H7 (cell line): ENCODE measurements around the gene STIMATE. TPM values are rescaled to one million over a fixed set of nuclear protein-coding genes. Genes with fewer than 3 reads are reported as not detected.

Experiments
- DNase-seq: peaks from one replicate; pipeline ENCODE4 v3.0.0; 2012
- H3K27me3 ChIP-seq: 2 replicates; pipeline ENCODE4 v1.6.0; 2011; ENCODE audit warnings: mild to moderate bottlenecking, low read length; ENCODE audit not compliant: control insufficient read depth, insufficient read depth
- H3K36me3 ChIP-seq: replicated peaks from 2 replicates; pipeline ENCODE4 v1.5.1; 2011; ENCODE audit warnings: low read length; ENCODE audit not compliant: control insufficient read depth, insufficient read depth
- H3K4me3 ChIP-seq: 2 replicates; pipeline ENCODE4 v1.5.1; 2011; ENCODE audit warnings: low read depth, mild to moderate bottlenecking, control low read depth, low read length, moderate library complexity; ENCODE audit not compliant: insufficient read depth
- total RNA-seq: library from RNA; depleted of rRNA; stranded (reverse); fragments of >200 nt; shearing (Covaris generic); gene quantifications from 2 replicates; pipeline ENCODE4 v1.2.3, GENCODE V29; 2014

STIMATE gene
- total RNA-seq, 1 experiment from 2014 or later: 10.9 TPM

DNA sequence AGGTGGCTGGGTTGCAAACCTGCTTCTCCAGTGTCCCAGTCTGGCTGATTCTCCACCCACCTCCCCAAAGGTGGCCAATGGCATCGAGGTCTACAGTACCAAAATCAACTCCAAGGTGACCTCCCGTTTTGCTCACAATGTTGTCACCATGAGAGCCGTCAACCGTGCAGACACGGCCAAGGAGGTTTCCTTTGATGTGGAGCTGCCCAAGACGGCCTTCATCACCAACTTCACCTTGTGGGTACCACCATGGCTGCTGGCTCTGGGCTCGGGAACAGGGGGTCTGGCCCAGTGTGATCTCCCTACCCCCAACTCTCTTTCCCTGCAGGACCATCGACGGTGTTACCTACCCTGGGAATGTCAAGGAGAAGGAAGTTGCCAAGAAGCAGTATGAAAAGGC, 100.9 kb downstream of the STIMATE start:
- H3K4me3 ChIP-seq: no peak overlapping the region
- no peak for DNase-seq
- H3K36me3 ChIP-seq: no peaks in the 10 kb centered on the region
- H3K27me3 ChIP-seq: no peaks in the 10 kb centered on the region

DNA sequence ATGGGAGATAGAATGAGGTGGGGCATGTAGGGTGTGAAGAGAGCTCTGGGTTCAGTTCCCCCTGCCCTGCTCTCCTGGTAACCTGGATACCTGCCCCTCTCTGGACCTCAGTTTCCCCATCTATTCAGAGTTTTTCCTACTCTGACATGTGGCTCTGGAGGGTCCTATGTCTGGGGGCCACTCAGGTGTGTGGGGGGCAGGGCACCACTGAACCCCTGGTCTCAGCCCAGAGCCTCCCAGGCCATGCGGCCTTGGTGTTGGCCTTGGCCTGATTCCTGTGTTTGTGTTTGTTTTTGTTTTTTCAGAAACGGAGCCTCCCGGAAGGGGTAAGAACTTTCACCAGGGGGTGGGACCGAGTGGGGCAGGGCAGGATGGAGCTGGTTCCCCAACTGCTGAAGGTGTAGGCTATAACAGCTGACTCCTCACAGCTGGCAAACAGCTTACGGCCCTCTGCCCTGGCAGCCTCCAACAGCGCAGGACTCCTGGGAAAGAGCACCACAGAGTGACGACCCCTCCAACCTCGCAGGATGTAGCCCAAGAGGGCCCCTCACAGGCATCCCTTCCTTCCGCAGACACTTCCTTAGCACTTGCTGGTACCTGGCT, 101.9 kb downstream of the STIMATE start:
- no peak for DNase-seq
- no peak overlapping the region for H3K4me3 ChIP-seq
- no peaks in the 10 kb centered on the region for H3K27me3 ChIP-seq
- H3K36me3 ChIP-seq: no peaks in the 10 kb centered on the region

DNA sequence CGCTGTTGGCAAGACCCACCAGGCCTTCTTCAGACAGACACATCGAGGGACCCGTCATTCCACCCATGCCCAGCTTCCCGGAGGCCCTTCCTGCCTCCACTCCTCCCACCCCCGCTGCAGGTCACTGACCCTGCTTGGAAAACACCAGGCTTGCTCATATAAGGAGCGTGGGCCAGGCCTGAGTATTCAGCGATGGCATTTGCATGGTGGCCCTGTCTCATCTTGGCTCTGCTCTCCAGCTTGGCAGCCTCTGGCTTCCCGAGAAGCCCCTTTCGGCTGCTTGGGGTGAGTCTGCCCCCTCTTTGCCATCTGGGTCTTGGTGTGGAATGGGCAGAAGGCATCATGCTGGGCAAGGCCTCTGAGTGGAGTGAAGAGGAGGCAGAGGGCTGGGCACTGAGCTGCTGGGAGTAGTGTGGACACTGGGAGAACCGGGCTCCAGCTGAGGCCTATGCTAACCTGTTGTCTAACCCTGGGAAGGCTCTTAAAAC, 102.7 kb downstream of the STIMATE start, which contains the start of gene ITIH3:
ITIH3 (plus strand) TSS at position 185 of the 488 bp plus-strand sequence; CDS start at position 193, 8 bp downstream.
- Histone ChIP-seq H3K27me3 (no peaks in the 10 kb centered on the region), H3K36me3 (no peaks in the 10 kb centered on the region), H3K4me3 (no peak within 1 kb of the TSS)
- no peak for DNase-seq

DNA sequence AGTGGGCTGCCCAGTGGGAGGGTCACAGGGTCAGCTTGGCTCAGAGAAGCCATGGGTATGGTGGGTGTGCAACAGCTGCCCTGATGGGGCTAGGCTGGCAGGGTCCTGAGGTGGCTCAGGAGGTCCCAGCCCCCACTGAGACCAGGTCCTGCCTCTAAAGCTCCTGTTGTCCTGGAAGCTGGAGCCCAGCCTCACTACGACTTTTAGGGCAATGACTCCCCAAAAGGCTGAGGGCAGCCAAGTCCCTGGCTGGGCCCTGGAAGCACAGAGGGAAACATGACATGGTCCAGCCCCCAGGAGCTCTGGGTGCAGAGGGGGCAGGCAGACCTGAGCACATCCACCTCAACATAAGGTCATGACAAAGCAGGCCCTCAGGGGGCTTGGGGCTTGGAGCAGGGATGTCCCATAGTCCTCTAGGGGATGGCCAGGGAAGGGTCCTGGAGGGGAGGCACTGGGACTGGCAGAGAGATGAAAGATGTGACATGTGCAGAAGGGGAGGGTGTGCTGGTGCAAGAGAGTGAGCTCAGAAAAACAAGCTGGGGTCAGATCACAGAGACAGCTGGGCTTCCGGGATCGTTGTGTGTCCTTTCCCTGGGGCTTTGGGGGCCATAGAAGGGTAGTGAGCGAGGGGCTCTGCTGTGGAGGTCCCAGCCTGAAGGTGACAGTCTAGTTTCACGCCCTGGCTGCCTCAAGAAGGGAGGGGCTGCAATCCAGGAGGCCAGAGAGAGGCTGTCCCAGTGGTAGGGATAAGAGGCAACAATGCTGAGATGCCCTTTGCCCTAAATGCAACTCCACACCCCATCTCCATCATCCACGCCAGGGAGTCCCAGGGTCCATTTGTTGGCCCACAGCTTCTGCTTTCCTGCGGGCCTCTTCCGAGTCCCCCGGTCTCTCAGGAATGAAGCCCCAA, 103.4 kb downstream of the STIMATE start:
- no peak overlapping the region for H3K4me3 ChIP-seq
- no peak for DNase-seq
- H3K27me3 ChIP-seq: no peaks in the 10 kb centered on the region
- H3K36me3 ChIP-seq: no peaks in the 10 kb centered on the region

DNA sequence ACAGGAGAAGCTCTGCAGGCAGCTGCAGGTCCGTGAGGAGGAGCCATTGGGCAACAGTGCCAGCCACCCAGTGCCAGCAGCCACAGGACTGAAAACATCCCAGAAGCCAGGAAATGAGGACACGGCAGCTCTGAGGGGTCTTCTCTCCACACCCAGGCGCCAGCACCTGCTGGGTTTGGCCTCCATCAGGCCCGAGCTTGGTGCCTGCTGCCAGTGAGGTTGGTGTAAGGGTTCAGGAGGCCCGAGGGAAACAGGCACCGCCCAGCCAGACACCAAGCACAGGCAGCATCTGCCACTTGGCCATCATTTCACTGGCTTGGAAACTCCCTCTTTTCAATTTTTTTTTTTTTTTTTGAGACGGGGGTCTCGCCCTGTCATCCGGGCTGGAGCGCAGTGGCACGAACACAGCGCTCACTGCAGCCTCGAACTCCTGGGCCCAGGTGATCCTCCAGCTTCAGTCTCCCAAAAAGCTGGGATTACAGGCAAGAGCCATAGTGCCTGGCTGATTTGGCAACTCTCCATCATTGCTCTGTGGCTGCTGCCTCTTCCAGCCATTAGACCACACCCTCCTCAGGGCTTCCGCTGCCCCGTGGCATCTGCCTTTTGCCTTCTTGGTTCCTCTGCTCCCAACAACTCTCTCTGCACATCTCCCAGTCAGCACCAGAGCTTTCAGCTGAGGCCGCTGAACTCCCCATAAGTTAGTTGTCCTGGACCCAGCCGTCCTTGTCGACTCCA, 104.2 kb downstream of the STIMATE start:
- H3K27me3 ChIP-seq: no peaks in the 10 kb centered on the region
- no peak for DNase-seq
- no peaks in the 10 kb centered on the region for H3K36me3 ChIP-seq
- H3K4me3 ChIP-seq: no peak overlapping the region

DNA sequence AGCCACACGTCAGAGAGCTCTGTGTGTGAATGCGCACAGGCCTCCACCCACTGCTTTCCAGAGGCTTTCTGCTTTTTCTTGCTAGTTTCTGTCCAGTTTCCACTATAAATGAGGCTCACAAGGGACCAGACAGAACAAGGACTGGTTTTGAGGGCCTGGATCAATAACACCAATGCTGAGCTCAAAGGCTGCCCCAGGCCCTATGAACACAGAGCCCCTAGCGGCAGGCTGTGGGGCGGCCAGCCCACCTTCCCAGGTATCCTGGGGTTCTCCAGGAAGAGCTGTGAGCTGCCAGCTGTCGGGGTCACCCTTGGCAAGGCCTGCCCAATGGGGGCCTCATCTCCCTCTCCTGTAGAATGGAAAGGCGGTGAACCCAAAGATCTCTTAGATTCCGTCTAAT, 104.9 kb downstream of the STIMATE start:
- H3K27me3 ChIP-seq: no peaks in the 10 kb centered on the region
- no peak overlapping the region for H3K4me3 ChIP-seq
- H3K36me3 ChIP-seq: no peaks in the 10 kb centered on the region
- DNase-seq: peak; percentile 91

DNA sequence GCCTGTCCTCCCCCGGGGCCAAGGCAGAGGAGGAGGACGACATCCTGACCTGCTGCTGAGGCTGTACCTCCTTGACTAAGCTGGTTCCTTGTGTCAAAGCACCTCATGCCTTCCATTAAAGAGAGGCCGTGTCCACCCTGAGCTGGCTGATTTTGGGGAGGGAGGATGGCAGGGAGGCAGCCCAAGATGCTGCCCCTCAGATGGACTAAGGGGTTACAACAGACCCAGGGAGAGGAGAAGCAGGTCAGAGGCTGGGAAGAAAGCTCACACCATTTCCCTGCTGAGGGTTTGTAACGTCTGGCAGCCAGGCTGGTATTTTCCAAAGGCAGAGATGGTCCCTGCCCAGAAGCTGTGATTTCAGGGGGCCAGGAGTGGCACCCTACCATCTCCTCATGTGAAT, 105.4 kb downstream of the STIMATE start:
- H3K27me3 ChIP-seq: no peaks in the 10 kb centered on the region
- no peak for DNase-seq
- no peaks in the 10 kb centered on the region for H3K36me3 ChIP-seq
- no peak overlapping the region for H3K4me3 ChIP-seq

DNA sequence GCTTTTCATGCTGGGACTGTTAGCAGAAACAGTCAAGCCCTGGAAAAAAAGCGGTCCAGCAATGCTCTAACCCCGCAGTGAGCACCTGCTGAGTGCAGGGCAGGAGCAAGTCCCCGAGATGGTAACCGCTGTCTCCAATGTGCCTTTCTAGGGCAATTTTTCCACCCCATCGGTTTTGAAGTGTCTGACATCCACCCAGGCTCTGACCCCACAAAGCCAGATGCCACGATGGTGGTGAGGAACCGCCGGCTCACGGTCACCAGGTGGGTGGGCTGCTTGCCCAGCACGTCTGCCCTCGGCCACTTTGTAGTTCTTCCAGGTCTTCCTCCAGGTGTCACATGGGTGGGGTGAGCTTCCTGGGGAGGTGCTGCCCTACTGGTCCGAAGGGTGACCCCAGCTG, 106.0 kb downstream of the STIMATE start:
- no peak overlapping the region for H3K4me3 ChIP-seq
- no peaks in the 10 kb centered on the region for H3K36me3 ChIP-seq
- no peak for DNase-seq
- H3K27me3 ChIP-seq: no peaks in the 10 kb centered on the region

DNA sequence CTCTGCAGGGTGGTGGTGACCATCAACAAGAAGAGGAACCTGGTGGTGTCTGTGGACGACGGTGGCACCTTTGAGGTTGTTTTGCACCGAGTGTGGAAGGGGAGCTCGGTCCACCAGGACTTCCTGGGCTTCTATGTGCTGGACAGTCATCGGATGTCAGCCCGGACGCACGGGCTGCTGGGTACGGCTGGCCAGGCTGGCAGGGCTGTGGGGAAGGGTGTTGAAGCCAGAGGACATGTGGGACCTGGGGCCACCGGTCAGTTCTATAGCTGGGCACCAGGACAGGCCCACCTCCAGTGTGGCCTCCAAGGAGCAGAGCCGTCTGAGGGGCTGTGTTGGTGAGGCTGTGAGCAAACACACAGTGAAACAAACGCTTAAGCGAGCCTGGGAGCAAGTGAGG, 106.6 kb downstream of the STIMATE start:
- Histone ChIP-seq H3K4me3 (no peak overlapping the region), H3K36me3 (no peaks in the 10 kb centered on the region), H3K27me3 (no peaks in the 10 kb centered on the region)
- no peak for DNase-seq

DNA sequence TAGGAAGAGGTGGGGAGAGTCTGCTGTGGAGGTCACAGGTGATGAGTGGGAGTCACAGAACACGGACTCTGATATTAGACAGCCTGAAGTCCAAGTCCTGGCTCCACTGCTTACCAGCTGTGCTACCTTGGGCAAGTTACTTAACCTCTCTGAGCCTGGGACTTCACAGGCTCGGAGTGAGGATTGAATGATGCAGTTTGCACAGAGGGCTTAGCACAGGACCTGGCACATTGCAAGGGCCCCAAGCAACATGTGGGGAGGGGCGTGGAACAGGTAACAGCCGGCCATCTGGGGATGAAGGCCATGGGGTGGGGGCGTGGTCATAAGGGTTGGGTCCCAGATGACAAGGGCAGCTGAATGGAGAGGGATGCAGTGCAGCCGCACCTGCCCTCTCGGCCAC, 107.0 kb downstream of the STIMATE start:
- peak; percentile 34 for DNase-seq
- no peaks in the 10 kb centered on the region for H3K36me3 ChIP-seq
- no peaks in the 10 kb centered on the region for H3K27me3 ChIP-seq
- no peak overlapping the region for H3K4me3 ChIP-seq

DNA sequence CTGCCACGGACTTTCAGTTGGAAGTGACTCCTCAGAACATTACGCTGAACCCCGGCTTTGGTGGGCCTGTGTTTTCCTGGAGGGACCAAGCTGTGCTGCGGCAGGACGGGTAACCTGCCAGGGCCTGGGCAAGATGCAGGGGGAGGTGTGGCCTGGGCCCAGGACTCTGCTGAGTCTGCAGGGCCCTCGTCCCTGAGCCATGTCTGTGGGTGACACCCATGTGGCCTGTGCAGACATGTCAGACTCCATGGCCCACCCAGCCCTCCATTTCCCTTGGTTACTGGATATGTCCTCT, 107.7 kb downstream of the STIMATE start:
- no peaks in the 10 kb centered on the region for H3K36me3 ChIP-seq
- H3K27me3 ChIP-seq: no peaks in the 10 kb centered on the region
- DNase-seq: no peak
- H3K4me3 ChIP-seq: no peak overlapping the region

DNA sequence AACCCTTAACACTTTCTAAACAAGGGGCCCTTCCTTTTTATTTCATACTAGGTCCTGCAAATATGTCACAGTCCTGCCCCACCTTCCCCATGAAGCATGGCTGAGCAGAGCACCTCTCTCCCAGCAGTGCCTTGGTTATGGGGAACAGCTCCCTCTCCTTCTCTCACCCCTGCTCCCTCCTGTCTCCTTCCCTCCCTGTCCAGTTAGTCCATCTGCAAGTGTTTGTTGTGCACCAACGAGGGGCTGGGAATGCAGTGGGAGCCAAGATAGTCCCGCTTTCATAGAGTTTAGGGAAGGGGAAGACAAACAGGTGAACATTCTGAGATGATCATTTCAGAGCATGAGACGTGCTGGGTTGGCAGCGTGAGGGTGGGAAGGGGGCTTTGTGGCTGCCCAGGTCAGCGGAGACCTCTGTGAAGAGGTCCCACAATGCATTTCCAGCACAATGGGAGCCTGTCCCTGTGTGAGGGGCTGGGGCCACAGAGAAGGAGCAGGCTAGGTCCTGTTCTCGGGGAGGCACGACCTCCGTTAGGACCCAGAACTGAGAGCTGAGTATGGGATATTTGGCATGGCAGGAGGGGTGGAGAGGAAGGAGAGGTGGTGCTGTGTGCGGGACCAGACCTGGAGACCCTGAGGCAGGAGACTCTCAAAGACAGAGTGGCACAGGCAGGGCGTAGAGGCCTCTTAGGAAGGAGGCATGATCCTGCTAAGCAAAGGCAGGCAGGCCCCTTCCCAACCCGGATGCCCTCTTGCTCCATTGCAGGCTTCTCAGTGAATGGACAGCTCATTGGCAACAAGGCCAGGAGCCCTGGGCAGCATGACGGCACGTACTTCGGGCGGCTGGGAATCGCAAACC, 108.2 kb downstream of the STIMATE start:
- Histone ChIP-seq H3K36me3 (no peaks in the 10 kb centered on the region), H3K4me3 (no peak overlapping the region), H3K27me3 (no peaks in the 10 kb centered on the region)
- no peak for DNase-seq

DNA sequence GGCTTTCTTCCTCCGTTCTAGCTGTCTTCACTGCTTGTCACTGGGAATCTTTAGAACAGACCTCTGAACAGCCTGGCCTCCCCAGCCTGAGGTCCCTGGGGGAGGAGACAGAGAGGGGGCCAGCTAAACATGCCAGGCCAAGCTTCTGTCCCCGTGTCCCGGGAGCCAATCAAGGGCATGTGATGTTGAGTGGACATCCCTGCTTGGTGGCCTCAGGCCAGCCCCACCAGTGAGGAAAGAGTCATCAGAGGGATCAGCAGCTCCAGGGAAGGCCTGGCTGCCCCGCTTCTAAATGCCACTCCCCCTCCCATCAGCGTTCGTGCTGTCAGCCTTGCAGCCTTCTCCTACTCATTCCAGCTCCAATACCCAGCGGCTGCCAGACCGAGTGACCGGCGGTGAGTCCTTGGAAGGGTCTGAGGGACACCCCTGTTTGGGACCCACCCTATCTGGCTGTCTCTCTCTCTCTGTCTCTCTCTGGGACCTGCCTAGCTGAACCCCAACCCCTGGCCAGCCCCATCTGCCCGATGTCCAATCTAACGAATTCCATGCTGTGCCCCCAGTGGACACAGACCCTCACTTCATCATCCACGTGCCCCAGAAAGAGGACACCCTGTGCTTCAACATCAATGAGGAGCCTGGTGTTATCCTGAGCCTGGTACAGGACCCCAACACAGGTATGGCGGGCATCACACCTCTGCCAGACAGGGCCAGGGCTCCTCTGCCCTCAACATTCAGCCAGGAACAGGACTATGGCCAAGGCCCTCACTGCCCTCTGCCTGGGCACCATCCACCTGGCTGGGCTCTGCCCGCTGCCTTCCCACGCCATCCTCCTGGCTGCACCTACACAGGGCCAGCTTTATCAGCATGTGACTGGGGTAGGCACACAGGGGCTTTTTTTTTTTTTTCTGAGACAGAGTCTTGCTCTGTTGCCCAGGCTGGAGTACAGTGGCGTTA, 109.4 kb downstream of the STIMATE start:
- DNase-seq: peak; percentile 65
- H3K36me3 ChIP-seq: no peaks in the 10 kb centered on the region
- no peaks in the 10 kb centered on the region for H3K27me3 ChIP-seq
- H3K4me3 ChIP-seq: no peak overlapping the region
